GM19025 (cell line): ENCODE results near the gene TMPRSS13.
"Not testable (repeated sequence)": the region's sequence is repeated elsewhere in the genome, so short reads cannot be mapped to it uniquely, and the experiment has no call there.

Source experiments
- ATAC-seq: cut with Tn5 transposase; IDR thresholded peaks from one replicate; pipeline ENCODE4 v1.9.1; 2021; ENCODE audit warnings: mild to moderate bottlenecking, low read depth, moderate library complexity; ENCODE audit not compliant: unreplicated experiment

TMPRSS13 gene

GRCh38 chr11:117929142-117929915 lies at the start of gene TMPRSS13:
Gene TMPRSS13, minus strand, starts transcription at chr11:117929402. Its CDS starts 95 bp downstream, at chr11:117929307.
- no peak for ATAC-seq

- ATAC-seq = no peak
Observed at GRCh38 chr11:117978991-117979390, 49.8 kb upstream of the TMPRSS13 start.

GRCh38 chr11:117978291-117978910 lies 49.2 kb upstream of the TMPRSS13 start:
- not testable (repeated sequence) for ATAC-seq

GRCh38 chr11:117977612-117978264 lies 48.5 kb upstream of the TMPRSS13 start:
- ATAC-seq = not testable (repeated sequence)

- no peak for ATAC-seq
Observed at GRCh38 chr11:117977029-117977428, 47.8 kb upstream of the TMPRSS13 start.

GRCh38 chr11:117976445-117976844 lies 47.2 kb upstream of the TMPRSS13 start:
- ATAC-seq = no peak

- ATAC-seq = no peak
Observed at GRCh38 chr11:117973503-117973860, 44.3 kb upstream of the TMPRSS13 start.

GRCh38 chr11:117972629-117973502 lies 43.7 kb upstream of the TMPRSS13 start:
- no peak for ATAC-seq

GRCh38 chr11:117972044-117972443 lies 42.8 kb upstream of the TMPRSS13 start:
- ATAC-seq = no peak

GRCh38 chr11:117970400-117971024 lies 41.3 kb upstream of the TMPRSS13 start:
- ATAC-seq = no peak

- no peak for ATAC-seq
Observed at GRCh38 chr11:117969160-117969991, 40.2 kb upstream of the TMPRSS13 start.

- no peak for ATAC-seq
Observed at GRCh38 chr11:117966908-117967307, 37.7 kb upstream of the TMPRSS13 start.

GRCh38 chr11:117962826-117963225 lies 33.6 kb upstream of the TMPRSS13 start:
- ATAC-seq = no peak

- ATAC-seq = no peak
Observed at GRCh38 chr11:117961896-117962295, 32.7 kb upstream of the TMPRSS13 start.

- ATAC-seq = no peak
Observed at GRCh38 chr11:117960406-117960805, 31.2 kb upstream of the TMPRSS13 start.

GRCh38 chr11:117959438-117960149 lies 30.4 kb upstream of the TMPRSS13 start:
- no peak for ATAC-seq

GRCh38 chr11:117958949-117959348 lies 29.7 kb upstream of the TMPRSS13 start:
- ATAC-seq = no peak

- ATAC-seq = no peak
Observed at GRCh38 chr11:117953024-117953671, 23.9 kb upstream of the TMPRSS13 start.
